ENCODE results near the gene SLC27A4.

GRCh38 chr9:128365525-128365924 is 25.2 kb downstream of the SLC27A4 start:
- no peak for TF ChIP-seq CTCF (IDR thresholded peaks at IDR 0.05)
- no peak for TF ChIP-seq POLR2A (IDR thresholded peaks at IDR 0.05)
- TF ChIP-seq EP300 (IDR thresholded peaks at IDR 0.05): no peak

All from ovary (tissue), 3 donors.